ENCODE measurements around the gene BBS1. TPM values are rescaled to one million over a fixed set of nuclear protein-coding genes. Genes with fewer than 3 reads are reported as not detected.
A peak's percentile ranks its signal among the peaks of the same experiment; 100 is the strongest.

Gene BBS1
- total RNA-seq, 4 donors from 2014 or later, result 9.7 to 45.8 (median 17.1) TPM

GRCh38 chr11:66557733-66558326, 47.4 kb downstream of the BBS1 start:
- 71 to 82% methylated on average over 4 to 5 of the region's 24 CpGs for WGBS, 2 donors
- no peak for DNase-seq
- no peak overlapping the region for H3K27ac ChIP-seq
- H3K36me3 ChIP-seq, result no peaks in the 10 kb centered on the region
- intact Hi-C loops (cut with DNase I), result no loop called here
- H3K4me1 ChIP-seq, result peaks cover 7 to 11% (median 7%) of the 10 kb centered on the region in 3 donors
- TF ChIP-seq POLR2A (IDR thresholded peaks at IDR 0.05) (no peak), CTCF (IDR thresholded peaks at IDR 0.05) (no peak)
- no peaks in the 10 kb centered on the region for H3K9me3 ChIP-seq
- peaks cover 0 to 42% (median 0%) of the 10 kb centered on the region in 4 donors for H3K27me3 ChIP-seq
- no peak overlapping the region for H3K4me3 ChIP-seq

GRCh38 chr11:66559142-66559865, 48.9 kb downstream of the BBS1 start:
- WGBS, 2 donors, result 30 to 40% methylated on average over 1 to 2 of the region's 50 CpGs
- Histone ChIP-seq H3K27ac (no peak overlapping the region), H3K4me1 (peaks cover 7 to 11% (median 7%) of the 10 kb centered on the region in 3 donors), H3K9me3 (no peaks in the 10 kb centered on the region), H3K27me3 (peaks cover 0 to 42% (median 0%) of the 10 kb centered on the region in 4 donors), H3K36me3 (peaks cover 0 to 8% (median 0%) of the 10 kb centered on the region in 3 donors), H3K4me3 (peak overlapping the region in 1 of 4 donors; percentile 44)
- intact Hi-C loops (cut with DNase I), result no loop called here
- no peak for TF ChIP-seq CTCF (IDR thresholded peaks at IDR 0.05)
- no peak for TF ChIP-seq POLR2A (IDR thresholded peaks at IDR 0.05)
- DNase-seq, result no peak

- Histone ChIP-seq H3K9me3 (no peaks in the 10 kb centered on the region), H3K36me3 (peaks cover 0 to 16% (median 0%) of the 10 kb centered on the region in 3 donors), H3K27ac (no peak overlapping the region), H3K4me3 (no peak overlapping the region), H3K4me1 (peaks cover 7 to 11% (median 7%) of the 10 kb centered on the region in 3 donors), H3K27me3 (peaks cover 0 to 40% (median 0%) of the 10 kb centered on the region in 4 donors)
- no peak for DNase-seq
- WGBS, 2 donors, result 60 to 68% methylated on average over 1 to 6 of the region's 27 CpGs
- intact Hi-C loops (cut with DNase I), result no loop called here
- TF ChIP-seq POLR2A (IDR thresholded peaks at IDR 0.05), result no peak
- no peak for TF ChIP-seq CTCF (IDR thresholded peaks at IDR 0.05)
These were observed 49.6 kb downstream of the BBS1 start for GRCh38 chr11:66559866-66560676.

GRCh38 chr11:66561178-66561974, 50.9 kb downstream of the BBS1 start:
- DNase-seq, result no peak
- TF ChIP-seq CTCF (IDR thresholded peaks at IDR 0.05) (no peak), POLR2A (IDR thresholded peaks at IDR 0.05) (no peak)
- Histone ChIP-seq H3K36me3 (peaks cover 0 to 28% (median 0%) of the 10 kb centered on the region in 3 donors), H3K27me3 (peaks cover 0 to 32% (median 0%) of the 10 kb centered on the region in 4 donors), H3K4me1 (peaks cover 7 to 11% (median 7%) of the 10 kb centered on the region in 3 donors), H3K4me3 (no peak overlapping the region), H3K27ac (no peak overlapping the region), H3K9me3 (no peaks in the 10 kb centered on the region)
- WGBS, 2 donors, result 74 to 76% methylated on average over 7 to 8 of the region's 14 CpGs
- intact Hi-C loops (cut with DNase I), result no loop called here
